Thoracic aorta (tissue), 2 donors: Measurements from ENCODE around the gene TTLL5. TPM values are rescaled to one million over a fixed set of nuclear protein-coding genes. Genes with fewer than 3 reads are reported as not detected.

Experiments
- ATAC-seq: fragments of 150-250 bp; one replicate; pipeline ENCODE4 v1.8.0; 2017; ENCODE audit warnings: low read depth; ENCODE audit not compliant: insufficient number of reproducible peaks, low FRiP score
- DNase-seq: peaks from one replicate; pipeline ENCODE4 v3.0.0-alpha.2; 2020; ENCODE audit warnings: low spot score
- H3K27ac ChIP-seq, 2 donors: fragments of 200-600 bp; sonication (generic); 1 replicate in 1 of 2; 2 replicates in 1 of 2; pipeline ENCODE4 v1.5.1; 2016; ENCODE audit warnings: mild to moderate bottlenecking in 2 of 2, moderate library complexity in 2 of 2
- H3K27me3 ChIP-seq: fragments of 200-600 bp; sonication (generic); replicated peaks from 2 replicates; pipeline ENCODE4 v1.6.0; 2016; ENCODE audit warnings: mild to moderate bottlenecking; ENCODE audit not compliant: insufficient read depth
- H3K36me3 ChIP-seq: fragments of 200-600 bp; sonication (generic); one replicate; pipeline ENCODE4 v1.5.1; 2016
- H3K4me1 ChIP-seq, 2 donors: fragments of 200-600 bp; sonication (generic); 1 replicate in 1 of 2; 2 replicates in 1 of 2; pipeline versions ENCODE4 v1.5.1 to v1.6.0; 2016; ENCODE audit warnings: low read depth in 2 of 2, mild to moderate bottlenecking in 1 of 2; ENCODE audit not compliant: control insufficient read depth in 1 of 2
- H3K4me3 ChIP-seq: fragments of 200-600 bp; sonication (generic); 2 replicates; pipeline ENCODE4 v1.5.1; 2016; ENCODE audit warnings: mild to moderate bottlenecking
- H3K9me3 ChIP-seq: fragments of 200-600 bp; sonication (generic); 2 replicates; pipeline ENCODE4 v1.5.1; 2016
- total RNA-seq, 2 donors: library from RNA; depleted of rRNA; stranded (reverse); fragments of >200 nt; gene quantifications; one replicate each; pipeline versions ENCODE4 v1.1.0 to v1.2.3, GENCODE V29; 2016
- TF ChIP-seq, protein P1 (sequence below): fragments of 200-600 bp; sonication (generic); IDR thresholded peaks from one replicate; pipeline ENCODE4 v1.5.1; 2019; ENCODE audit warnings: antibody characterized with exemption

TTLL5 gene
- total RNA-seq, 2 donors from 2014 or later: 34.7 to 47.9 TPM

- ATAC-seq (no peak), DNase-seq (no peak)
- Histone ChIP-seq H3K4me3 (no peak overlapping the region), H3K27me3 (no peaks in the 10 kb centered on the region), H3K4me1 (peaks cover 9 to 17% of the 10 kb centered on the region in 2 donors), H3K9me3 (no peaks in the 10 kb centered on the region), H3K27ac (no peak overlapping the region), H3K36me3 (no peaks in the 10 kb centered on the region)
- TF ChIP-seq, protein P1, sequence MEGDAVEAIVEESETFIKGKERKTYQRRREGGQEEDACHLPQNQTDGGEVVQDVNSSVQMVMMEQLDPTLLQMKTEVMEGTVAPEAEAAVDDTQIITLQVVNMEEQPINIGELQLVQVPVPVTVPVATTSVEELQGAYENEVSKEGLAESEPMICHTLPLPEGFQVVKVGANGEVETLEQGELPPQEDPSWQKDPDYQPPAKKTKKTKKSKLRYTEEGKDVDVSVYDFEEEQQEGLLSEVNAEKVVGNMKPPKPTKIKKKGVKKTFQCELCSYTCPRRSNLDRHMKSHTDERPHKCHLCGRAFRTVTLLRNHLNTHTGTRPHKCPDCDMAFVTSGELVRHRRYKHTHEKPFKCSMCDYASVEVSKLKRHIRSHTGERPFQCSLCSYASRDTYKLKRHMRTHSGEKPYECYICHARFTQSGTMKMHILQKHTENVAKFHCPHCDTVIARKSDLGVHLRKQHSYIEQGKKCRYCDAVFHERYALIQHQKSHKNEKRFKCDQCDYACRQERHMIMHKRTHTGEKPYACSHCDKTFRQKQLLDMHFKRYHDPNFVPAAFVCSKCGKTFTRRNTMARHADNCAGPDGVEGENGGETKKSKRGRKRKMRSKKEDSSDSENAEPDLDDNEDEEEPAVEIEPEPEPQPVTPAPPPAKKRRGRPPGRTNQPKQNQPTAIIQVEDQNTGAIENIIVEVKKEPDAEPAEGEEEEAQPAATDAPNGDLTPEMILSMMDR: no peak
Measured at GRCh38 chr14:75705014-75705413, 44.0 kb downstream of the TTLL5 start.

DNA sequence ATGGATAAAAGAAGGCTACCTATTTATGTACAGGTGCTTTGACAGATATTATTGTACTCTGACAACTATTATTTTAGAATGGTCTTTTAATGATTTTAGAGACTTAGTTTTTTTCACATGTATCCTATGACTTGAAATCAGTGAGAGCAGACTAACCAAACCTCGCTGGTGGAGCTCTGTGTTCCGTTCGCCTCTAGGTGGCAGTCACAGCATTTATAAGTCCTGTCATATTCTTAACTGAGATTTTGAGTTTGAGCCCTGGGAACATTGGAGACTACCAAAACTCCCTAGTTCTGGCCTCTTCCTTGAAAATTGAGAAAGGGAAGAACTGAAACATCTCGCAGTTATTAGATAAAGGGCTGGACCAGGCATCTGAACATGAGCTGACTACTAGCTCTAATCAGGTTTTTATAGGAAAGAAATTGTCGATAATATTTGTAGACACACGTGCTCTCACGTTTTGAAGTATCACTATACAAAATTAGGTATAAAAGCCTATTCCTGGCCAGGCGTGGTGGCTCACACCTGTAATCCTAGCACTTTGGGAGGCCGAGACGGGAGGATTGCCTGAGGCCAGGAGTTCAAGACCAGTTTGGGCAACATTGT, 48.3 kb downstream of the TTLL5 start:
- TF ChIP-seq, protein P1: peak; percentile 77
- no peaks in the 10 kb centered on the region for H3K9me3 ChIP-seq

DNA sequence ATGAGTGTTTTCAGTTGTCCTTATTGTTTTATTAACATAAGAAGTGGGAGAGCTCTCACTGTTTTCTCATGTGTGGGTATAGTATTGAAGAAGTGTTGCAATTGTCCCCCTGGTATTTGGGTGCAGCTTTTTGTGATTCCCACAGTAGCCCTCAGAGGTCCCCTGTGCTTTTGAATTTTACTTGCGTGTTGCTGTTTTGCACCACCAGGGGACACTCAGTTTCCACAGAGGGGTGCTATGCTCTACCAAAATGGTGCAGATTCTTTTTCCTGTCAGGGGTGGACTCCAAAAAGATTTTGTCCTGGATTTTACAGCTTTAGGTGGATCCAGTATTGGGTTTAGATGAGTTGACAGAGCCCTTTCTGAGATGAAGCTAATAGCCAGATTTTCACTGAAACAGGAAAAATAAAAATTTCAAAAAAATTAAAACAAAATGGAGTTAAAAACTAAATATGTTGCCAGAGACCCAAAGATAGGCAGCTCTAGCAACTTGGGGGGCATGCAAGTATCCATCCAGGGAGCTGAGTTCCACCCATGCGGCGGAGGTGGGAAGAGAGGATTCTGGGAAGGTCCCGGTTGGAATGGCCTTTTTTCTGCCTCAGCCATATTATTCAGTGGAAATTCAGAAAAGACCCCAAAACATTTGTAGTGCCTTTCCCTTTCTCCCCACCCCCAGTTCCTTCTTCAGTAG, 50.2 kb downstream of the TTLL5 start:
- H3K36me3 ChIP-seq: no peaks in the 10 kb centered on the region
- H3K27ac ChIP-seq: peak overlapping the region; percentile 74 to 75
- no peaks in the 10 kb centered on the region for H3K27me3 ChIP-seq
- no peaks in the 10 kb centered on the region for H3K9me3 ChIP-seq
- TF ChIP-seq, protein P1: peak; percentile 76
- ATAC-seq (no peak), DNase-seq (no peak)
- peak overlapping the region; percentile 9 for H3K4me3 ChIP-seq
- H3K4me1 ChIP-seq: peaks cover 8 to 16% of the 10 kb centered on the region in 2 donors

More for the DNA sequence above, 48.3 kb downstream of the TTLL5 start:
- Histone ChIP-seq H3K4me1 (peaks cover 8 to 16% of the 10 kb centered on the region in 2 donors), H3K36me3 (no peaks in the 10 kb centered on the region), H3K27me3 (no peaks in the 10 kb centered on the region), H3K27ac (no peak overlapping the region), H3K4me3 (no peak overlapping the region)
- peak; percentile 77 for ATAC-seq
- peak; percentile 40 for DNase-seq

GRCh38 chr14:75711796-75712211, 50.8 kb downstream of the TTLL5 start:
- peak; percentile 11 for DNase-seq
- TF ChIP-seq, protein P1: no peak
- Histone ChIP-seq H3K4me3 (peak overlapping the region; percentile 9), H3K27ac (peak overlapping the region; percentile 74 to 75), H3K27me3 (no peaks in the 10 kb centered on the region), H3K9me3 (no peaks in the 10 kb centered on the region), H3K36me3 (no peaks in the 10 kb centered on the region), H3K4me1 (peaks cover 8 to 16% of the 10 kb centered on the region in 2 donors)
- peak; percentile 59 for ATAC-seq

DNA sequence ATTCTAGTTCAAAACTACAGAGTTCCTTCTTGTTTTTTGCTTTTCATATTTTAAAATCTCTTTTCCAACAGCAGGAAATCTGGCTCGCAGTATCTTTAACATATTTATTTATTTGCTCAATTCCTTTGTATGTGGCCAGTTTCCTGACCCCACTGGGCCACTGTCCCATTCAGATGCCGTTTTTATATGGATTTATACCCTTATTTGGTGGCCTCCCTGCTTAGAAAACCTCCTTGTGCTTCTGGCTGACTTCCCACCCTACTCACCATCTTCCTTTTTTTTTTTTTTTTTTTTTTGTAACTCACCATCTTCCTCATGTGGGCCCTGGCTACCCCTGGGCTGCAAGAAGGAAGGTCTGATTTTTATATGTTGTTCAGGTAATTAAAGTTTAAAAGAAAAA, 53.9 kb downstream of the TTLL5 start:
- DNase-seq: no peak
- no peaks in the 10 kb centered on the region for H3K27me3 ChIP-seq
- no peaks in the 10 kb centered on the region for H3K9me3 ChIP-seq
- no peak for ATAC-seq
- peaks cover 11 to 39% of the 10 kb centered on the region in 2 donors for H3K4me1 ChIP-seq
- no peak overlapping the region for H3K4me3 ChIP-seq
- no peaks in the 10 kb centered on the region for H3K36me3 ChIP-seq
- TF ChIP-seq, protein P1: no peak
- H3K27ac ChIP-seq: no peak overlapping the region
